NOMO-1 treated with DMSO at 0.1 percent for 48 hours (cell line): ENCODE results near the gene ANO8.
A peak's percentile ranks its signal among the peaks of the same experiment; 100 is the strongest.
"Not testable (repeated sequence)": the region's sequence is repeated elsewhere in the genome, so short reads cannot be mapped to it uniquely, and the experiment has no call there.

Experiments
- DNase-seq: peaks from one replicate; lab custom pipeline; 2025; ENCODE audit not compliant: unreplicated experiment; lab: John Stamatoyannopoulos, UW

Gene ANO8

DNA sequence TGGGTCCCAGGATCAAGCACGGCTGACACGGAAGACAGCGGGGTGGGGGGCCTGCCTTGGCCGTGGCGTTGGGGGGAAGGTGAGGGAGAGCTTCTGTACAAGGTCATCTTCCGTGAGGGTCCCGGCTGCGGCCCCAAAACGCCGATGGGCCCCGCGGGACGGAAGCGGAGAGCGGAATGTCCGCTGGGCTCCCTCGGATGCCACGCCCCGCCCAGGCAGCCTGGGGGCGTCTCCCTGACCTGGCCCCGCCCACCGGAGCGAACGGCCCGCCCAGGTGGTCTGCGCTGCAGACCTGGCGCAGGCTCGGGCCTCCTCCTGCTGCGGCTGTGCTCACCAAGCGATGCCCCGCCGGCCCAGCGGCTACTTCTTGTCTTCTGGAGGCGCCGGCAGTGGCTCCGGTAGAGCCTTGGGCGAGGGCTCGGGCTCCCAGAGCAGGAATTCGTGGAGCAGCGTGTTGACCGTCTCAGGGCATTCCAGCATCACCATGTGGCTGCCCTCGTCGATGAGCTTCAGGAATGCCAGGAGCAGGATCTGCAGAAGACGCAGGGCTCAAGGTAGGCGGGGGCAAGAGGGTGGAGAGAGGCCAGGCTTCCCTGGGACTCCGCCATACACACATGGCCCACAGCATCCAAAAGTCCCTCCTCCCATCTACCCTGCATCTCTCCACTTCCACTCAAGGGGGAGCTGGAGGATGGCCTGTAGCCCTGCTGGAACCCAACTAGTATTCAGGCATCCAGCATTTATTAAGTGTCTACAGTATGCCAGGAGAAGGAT is 42.2 kb downstream of the ANO8 start:
- DNase-seq: peak; percentile 77

DNA sequence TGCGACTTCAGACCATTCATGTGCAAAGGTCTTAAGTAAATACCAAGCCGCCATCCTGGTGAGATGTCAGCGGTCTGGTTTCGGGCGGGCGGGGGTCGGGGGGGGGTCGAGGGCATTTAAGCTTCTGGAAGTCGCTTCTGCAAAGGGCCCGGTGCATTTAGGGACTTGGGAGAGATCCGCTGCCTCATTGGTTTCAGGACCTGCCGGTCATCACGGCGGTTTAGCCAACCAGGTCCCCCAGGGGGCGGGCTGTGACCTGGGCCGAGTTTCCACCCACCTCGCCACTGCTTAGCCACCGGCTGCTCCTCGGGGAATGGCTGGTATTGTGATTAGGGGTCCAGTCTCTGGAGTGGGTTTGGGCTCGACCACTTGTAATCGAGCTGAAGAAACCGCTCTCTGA is 45.2 kb downstream of the ANO8 start:
- no peak for DNase-seq

DNA sequence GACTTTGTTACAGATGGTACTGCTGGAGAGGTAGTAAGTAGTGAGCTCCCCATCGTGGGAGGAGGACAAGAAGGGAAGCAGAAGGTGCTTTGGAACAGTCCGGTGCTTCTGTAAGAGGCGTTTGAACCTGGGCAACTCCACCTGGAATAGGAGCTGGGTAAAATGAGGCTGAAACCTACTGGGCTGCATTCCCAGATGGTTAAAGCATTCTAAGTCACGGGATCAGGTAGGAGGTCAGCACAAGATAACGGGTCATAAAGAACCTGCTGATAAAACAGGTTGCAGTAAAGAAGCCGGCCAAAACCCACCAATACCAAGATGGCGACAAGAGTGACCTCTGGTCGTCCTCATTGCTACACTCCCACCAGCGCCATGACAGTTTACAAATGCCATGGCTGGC is 47.9 kb downstream of the ANO8 start:
- no peak for DNase-seq

DNA sequence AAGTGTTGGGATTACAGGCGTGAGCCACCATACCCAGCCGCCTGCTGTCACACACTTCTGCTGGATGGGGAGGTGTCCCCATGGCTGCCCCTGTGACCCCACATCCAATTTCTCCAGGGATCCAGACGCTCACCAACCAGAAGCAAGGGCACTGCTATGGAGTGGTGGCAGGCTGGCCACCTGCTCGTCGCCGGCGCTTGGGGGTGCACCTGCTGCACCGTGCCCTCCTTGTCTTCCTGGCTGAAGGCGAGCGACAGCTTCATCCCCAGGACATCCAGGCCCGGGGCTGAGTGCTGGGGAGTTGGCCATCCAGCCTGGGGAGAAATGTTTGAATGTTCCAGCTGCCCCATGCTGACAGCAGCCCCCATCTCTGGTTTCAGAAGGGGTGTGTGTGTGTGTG is 48.4 kb downstream of the ANO8 start:
- no peak for DNase-seq

DNA sequence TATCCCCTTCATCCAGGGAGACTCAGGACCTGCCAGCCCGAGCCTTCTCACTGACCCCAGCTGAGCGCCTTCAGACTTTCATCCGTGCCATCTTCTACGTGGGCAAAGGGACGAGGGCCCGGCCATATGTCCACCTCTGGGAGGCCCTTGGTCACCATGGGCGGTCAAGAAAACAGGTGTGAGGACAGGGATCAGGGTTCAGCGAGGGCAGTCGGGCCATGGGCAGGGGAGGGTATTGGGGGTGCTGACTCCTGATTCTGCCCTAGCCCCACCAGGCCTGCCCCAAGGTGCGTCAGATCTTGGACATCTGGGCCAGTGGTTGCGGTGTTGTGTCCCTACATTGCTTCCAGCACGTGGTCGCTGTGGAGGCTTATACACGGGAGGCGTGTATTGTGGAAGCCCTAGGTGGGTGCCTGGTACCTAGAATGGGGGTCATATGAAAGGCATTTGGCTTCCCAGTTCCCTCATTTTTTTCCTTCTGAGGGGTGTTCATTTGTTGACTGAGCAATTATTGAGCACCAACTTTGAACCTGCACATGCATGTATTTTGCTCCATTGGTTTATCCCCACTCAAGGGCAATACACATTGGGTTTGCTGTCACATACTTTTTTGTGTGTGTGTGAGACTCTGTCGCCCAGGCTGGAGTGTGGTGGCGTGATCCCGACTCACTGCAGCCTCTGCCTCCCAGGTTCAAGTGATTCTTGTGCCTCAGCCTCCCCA is 49.1 kb downstream of the ANO8 start:
- no peak for DNase-seq

DNA sequence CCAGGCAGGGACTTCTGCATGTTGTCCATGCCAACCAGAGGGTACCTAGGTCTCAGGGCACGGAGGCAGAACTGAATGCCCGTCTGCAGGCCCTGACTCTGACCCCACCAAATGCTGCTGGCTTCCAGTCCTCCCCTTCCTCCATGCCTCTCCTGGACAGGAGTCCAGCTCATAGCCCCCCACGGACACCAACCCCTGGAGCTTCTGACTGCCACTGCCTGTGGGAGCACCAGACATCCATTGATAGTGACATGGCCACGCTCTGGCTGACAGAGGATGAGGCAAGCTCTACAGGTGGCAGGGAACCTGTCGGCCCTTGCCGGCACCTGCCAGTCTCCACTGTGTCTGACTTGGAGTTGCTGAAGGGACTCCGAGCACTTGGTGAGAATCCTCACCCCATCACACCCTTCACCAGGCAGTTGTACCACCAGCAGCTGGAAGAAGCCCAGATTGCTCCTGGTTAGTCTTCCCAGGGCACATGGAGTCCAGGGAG is 51.1 kb downstream of the ANO8 start:
- DNase-seq: no peak

DNA sequence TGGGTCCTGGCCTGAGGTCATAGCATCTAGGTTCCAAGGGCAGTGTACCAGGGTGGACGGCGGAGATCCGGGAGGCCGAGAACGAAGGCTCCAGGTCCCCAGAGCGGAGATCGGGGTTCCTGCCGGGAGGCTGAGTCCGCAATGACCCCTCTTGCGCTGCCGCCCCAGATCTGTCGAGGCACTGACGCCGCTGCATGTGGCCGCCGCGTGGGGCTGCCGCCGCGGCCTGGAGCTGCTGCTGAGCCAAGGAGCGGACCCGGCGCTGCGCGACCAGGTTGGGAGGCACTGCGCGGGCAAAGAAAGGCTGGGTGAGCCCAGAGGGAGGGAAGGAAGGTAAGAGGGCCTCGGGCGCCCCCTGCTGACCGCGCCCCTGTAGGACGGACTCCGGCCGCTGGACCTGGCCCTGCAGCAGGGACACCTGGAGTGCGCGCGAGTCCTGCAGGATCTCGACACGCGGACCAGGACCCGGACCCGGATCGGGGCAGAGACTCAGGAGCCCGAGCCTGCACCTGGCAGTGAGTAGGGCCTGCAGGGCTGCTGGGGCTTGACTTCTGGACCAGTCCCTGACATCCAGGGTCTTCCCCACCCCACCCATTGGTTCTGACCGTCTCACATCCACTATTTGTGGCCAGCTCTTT is 52.0 kb downstream of the ANO8 start:
- DNase-seq: peak; percentile 87

DNA sequence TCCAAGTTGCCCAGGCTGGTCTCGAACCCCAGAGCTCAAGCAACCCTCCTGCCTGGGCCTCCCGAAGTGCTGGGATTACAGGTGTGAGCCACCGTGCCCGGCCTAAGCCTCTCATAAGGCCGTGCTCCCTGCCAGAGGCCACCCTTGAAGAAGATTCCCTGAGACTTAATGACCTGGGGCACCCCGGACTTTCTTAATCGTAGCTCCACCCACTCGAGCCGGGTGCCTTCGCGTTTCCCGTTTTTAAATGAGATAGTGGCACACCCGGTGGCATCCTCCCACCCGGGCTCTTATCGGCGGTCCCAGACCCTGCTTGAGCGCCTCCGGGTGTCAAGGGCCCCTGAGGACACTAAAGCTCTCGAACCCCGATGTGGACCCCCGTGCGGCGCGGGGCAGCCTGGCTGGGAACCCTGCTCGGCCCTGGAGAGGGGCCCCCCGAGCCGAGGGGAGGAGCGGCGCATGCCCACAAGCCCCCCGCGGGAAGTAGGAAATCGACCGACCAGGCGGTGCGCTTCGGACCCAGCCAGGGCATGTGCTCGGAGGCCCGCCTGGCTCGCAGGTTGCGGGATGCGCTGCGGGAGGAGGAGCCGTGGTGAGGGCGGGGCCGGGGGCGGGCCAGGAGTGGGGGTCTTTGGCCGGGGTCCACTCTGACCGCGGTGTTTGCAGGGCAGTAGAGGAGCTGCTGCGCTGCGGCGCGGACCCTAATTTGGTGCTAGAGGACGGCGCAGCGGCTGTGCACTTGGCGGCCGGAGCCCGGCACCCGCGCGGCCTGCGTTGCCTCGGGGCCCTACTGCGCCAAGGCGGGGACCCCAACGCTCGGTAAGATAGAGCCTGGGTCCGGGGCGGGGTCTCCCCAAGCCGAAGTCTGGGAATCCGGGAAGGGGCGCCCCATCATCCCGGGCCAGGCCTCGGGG is 53.0 kb downstream of the ANO8 start, which contains the start of gene ANKLE1:
Gene ANKLE1 (plus strand): TSS at position 511 of the 914 bp plus-strand sequence. CDS start 20 bp downstream, at position 531.
- peak; percentile 29 for DNase-seq

DNA sequence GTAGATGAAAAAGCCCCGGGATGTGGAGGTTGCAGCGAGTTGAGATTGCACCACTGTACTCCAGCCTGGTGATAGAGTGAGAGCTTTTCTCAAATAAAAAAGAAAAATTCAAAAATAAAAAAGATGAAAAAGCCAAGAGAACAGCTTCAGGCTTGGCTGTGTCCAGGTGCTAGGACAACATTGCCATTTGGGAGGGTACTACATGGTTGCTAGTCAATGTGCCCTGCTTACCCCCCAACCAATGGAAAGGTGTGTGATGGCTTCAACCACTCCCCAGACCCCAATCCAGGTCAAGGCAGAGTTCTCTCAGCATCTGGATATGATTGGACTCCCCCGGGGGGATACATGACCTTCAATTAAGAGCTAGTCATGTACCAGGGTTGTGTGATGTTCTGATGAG is 55.2 kb downstream of the ANO8 start:
- no peak for DNase-seq

DNA sequence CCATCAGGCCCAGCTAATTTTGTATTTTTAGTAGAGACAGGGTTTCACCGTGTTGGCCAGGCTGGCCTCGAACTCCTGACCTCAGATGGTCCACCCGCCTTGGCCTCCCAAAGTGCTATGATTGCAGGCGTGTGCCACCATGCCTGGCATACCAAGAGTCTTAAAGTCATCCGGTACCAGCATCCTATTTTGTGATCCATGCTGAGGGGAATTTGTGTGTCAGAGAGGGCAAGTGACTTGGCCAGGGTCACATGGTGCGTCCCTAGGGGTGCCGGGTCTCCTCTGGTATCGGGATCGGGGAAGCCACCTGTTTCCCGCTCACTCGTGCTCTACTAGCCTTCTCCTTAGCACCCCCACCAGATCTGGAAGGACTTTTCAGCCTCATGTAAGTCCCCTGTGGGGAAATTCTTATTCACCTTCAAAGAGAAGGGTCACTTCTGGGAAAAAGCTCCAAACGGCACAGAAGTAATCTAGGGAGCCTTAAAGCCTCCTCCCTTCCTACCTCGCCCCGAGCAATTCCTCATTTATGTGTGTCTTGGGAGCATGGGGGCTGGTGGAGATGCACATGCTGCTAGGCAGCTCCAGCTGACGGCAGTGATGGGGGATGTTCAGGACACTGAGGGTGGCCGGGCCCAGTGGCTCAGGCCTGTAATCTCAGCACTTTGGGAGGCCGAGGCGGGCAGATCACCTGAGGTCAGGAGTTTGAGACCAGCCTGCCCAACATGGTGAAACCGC is 59.0 kb downstream of the ANO8 start:
- DNase-seq: no peak

DNA sequence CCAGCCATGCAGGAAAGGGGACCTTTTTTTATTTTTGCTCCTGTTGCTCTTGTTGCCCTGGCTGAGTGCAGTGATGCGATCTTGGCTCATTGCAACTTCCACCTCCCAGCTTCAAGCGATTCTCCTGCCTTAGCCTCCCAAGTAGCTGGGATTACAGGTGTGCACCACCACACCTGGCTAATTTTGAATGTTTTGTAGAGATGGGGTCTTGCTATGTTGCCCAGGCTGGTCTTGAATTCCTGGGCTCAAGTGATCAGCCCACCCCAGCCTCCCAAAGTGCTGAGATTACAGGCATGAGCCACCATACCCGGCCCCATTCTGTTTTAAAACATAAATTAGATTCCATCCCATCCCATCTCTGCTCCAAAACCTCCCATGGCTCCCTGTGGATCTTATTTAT is 59.8 kb downstream of the ANO8 start:
- not testable (repeated sequence) for DNase-seq
